WTC11 (cell line): Measurements from ENCODE around the gene LAMP1. TPM values are rescaled to one million over a fixed set of nuclear protein-coding genes. Genes with fewer than 3 reads are reported as not detected.

Source experiments
- ATAC-seq: fragments of 200-7000 bp; cut with Tn5 transposase; 2 replicates; pipeline ENCODE4 v1.10.0; 2021; ENCODE audit warnings: mild to moderate bottlenecking, moderate library complexity
- CTCF ChIA-PET: fragments of 300-600 bp; sonication (Branson Sonifier 250); formaldehyde crosslinking; loops from one replicate; lab custom pipeline; 2021; ENCODE audit warnings: antibody characterized with exemption; lab: Charles Lee
- POLR2A ChIA-PET: fragments of 350-600 bp; sonication (Branson Sonifier 250); formaldehyde crosslinking; loops from one replicate; lab custom pipeline; 2021; ENCODE audit warnings: antibody characterized with exemption; lab: Charles Lee
- DNase-seq: peaks from one replicate; pipeline ENCODE4 v3.0.0; 2021; ENCODE audit warnings: low spot score
- H3K27ac Mint-ChIP-seq: 2 replicates; pipeline ENCODE4 v1.8.0; 2021; ENCODE audit warnings: mixed read lengths
- H3K27me3 Mint-ChIP-seq: 2 replicates; pipeline ENCODE4 v1.8.0; 2021; ENCODE audit warnings: low read depth, mild to moderate bottlenecking, moderate library complexity, mixed read lengths
- H3K36me3 Mint-ChIP-seq: 2 replicates; pipeline ENCODE4 v1.8.0; 2021; ENCODE audit warnings: mixed read lengths
- H3K4me1 Mint-ChIP-seq: 2 replicates; pipeline ENCODE4 v1.8.0; 2022; ENCODE audit warnings: mixed read lengths
- H3K4me3 Mint-ChIP-seq: 2 replicates; pipeline ENCODE4 v1.8.0; 2021; ENCODE audit warnings: mild to moderate bottlenecking, moderate library complexity, mixed read lengths
- H3K9me3 Mint-ChIP-seq: 2 replicates; pipeline ENCODE4 v1.8.0; 2021; ENCODE audit warnings: mixed read lengths
- CBFB ChIP-seq: sonication (generic); formaldehyde crosslinking; IDR thresholded peaks from 2 replicates; pipeline ENCODE4 v1.8.1; 2022; ENCODE audit warnings: mild to moderate bottlenecking, low read depth, missing genetic modification reagents
- CDX4 ChIP-seq: fragments of 250-450 bp; sonication (Bioruptor Pico); IDR thresholded peaks from 2 replicates; pipeline ENCODE4 v1.9.0; 2021; ENCODE audit warnings: moderate library complexity, mild to moderate bottlenecking, inconsistent platforms, borderline replicate concordance
- CREB1 ChIP-seq: sonication (generic); formaldehyde crosslinking; IDR thresholded peaks from 2 replicates; pipeline ENCODE4 v1.8.0; 2023; ENCODE audit warnings: mild to moderate bottlenecking, missing genetic modification reagents
- CREM ChIP-seq: sonication (generic); formaldehyde crosslinking; IDR thresholded peaks from 2 replicates; pipeline ENCODE4 v1.8.1; 2022; ENCODE audit warnings: mild to moderate bottlenecking, missing genetic modification reagents, moderate library complexity
- ELF4 ChIP-seq: sonication (generic); formaldehyde crosslinking; IDR thresholded peaks from 2 replicates; pipeline ENCODE4 v1.8.1; 2022; ENCODE audit warnings: low read depth, mild to moderate bottlenecking, moderate library complexity, missing genetic modification reagents
- ETV6 ChIP-seq: sonication (generic); formaldehyde crosslinking; IDR thresholded peaks from 2 replicates; pipeline ENCODE4 v1.8.1; 2022; ENCODE audit warnings: mild to moderate bottlenecking, missing genetic modification reagents
- FOXJ3 ChIP-seq: sonication (generic); formaldehyde crosslinking; IDR thresholded peaks from 2 replicates; pipeline ENCODE4 v1.9.0; 2021; ENCODE audit warnings: missing genetic modification reagents, mild to moderate bottlenecking, borderline replicate concordance
- FOXP4 ChIP-seq: sonication (generic); formaldehyde crosslinking; IDR thresholded peaks from 2 replicates; pipeline ENCODE4 v1.8.0; 2022; ENCODE audit warnings: mild to moderate bottlenecking, missing genetic modification reagents
- GABPB1 ChIP-seq: sonication (generic); formaldehyde crosslinking; IDR thresholded peaks from 2 replicates; pipeline ENCODE4 v1.8.1; 2023; ENCODE audit warnings: mild to moderate bottlenecking, missing genetic modification reagents
- HMGA2 ChIP-seq: fragments of 250-450 bp; sonication (Bioruptor Pico); IDR thresholded peaks from 2 replicates; pipeline ENCODE4 v1.4.0; 2021; ENCODE audit warnings: mild to moderate bottlenecking, moderate library complexity
- IRF2 ChIP-seq: sonication (generic); formaldehyde crosslinking; IDR thresholded peaks from 2 replicates; pipeline ENCODE4 v1.8.0; 2022; ENCODE audit warnings: low read depth, missing genetic modification reagents, borderline replicate concordance
- MYBL2 ChIP-seq: sonication (generic); formaldehyde crosslinking; IDR thresholded peaks from 2 replicates; pipeline ENCODE4 v1.8.1; 2023; ENCODE audit warnings: mild to moderate bottlenecking, moderate library complexity, missing genetic modification reagents
- NFATC4 ChIP-seq: fragments of 250-450 bp; sonication (Bioruptor Pico); IDR thresholded peaks from 2 replicates; pipeline ENCODE4 v1.9.0; 2021; ENCODE audit warnings: mild to moderate bottlenecking
- NFE2L1 ChIP-seq: sonication (generic); formaldehyde crosslinking; IDR thresholded peaks from 2 replicates; pipeline ENCODE4 v1.8.1; 2023; ENCODE audit warnings: missing genetic modification reagents
- OVOL2 ChIP-seq: fragments of 250-450 bp; sonication (Bioruptor Pico); IDR thresholded peaks from 2 replicates; pipeline ENCODE4 v1.9.0; 2021; ENCODE audit warnings: mild to moderate bottlenecking, borderline replicate concordance
- SMAD3 ChIP-seq: sonication (generic); formaldehyde crosslinking; IDR thresholded peaks from 2 replicates; pipeline ENCODE4 v1.8.0; 2022; ENCODE audit warnings: missing genetic modification reagents, mild to moderate bottlenecking, borderline replicate concordance
- SP1 ChIP-seq: sonication (generic); formaldehyde crosslinking; conservative IDR thresholded peaks from 2 replicates; pipeline ENCODE4 v1.8.1; 2022; ENCODE audit warnings: missing genetic modification reagents
- TP53 ChIP-seq: sonication (generic); formaldehyde crosslinking; IDR thresholded peaks from 2 replicates; pipeline ENCODE4 v1.8.1; 2023; ENCODE audit warnings: mild to moderate bottlenecking, missing genetic modification reagents
- ZNF263 ChIP-seq: sonication (generic); formaldehyde crosslinking; IDR thresholded peaks from 2 replicates; pipeline ENCODE4 v1.8.1; 2022; ENCODE audit warnings: low read depth, mild to moderate bottlenecking, moderate library complexity, missing genetic modification reagents
- ZNF396 ChIP-seq: fragments of 250-450 bp; sonication (Bioruptor Pico); IDR thresholded peaks from 2 replicates; pipeline ENCODE4 v1.8.0; 2021; ENCODE audit warnings: mild to moderate bottlenecking, moderate library complexity, borderline replicate concordance
- ZNF512 ChIP-seq: sonication (generic); formaldehyde crosslinking; IDR thresholded peaks from 2 replicates; pipeline ENCODE4 v1.8.1; 2022; ENCODE audit warnings: missing genetic modification reagents, borderline replicate concordance
- ZSCAN18 ChIP-seq: fragments of 250-450 bp; sonication (Bioruptor Pico); IDR thresholded peaks from 2 replicates; pipeline ENCODE4 v2.1.2; 2022; ENCODE audit warnings: mild to moderate bottlenecking, moderate library complexity
- total RNA-seq: library from RNA; stranded (reverse); gene quantifications from 3 replicates; pipeline ENCODE4 v1.2.3, GENCODE V29; 2021
- TF ChIP-seq, protein P1 (sequence below): sonication (generic); formaldehyde crosslinking; IDR thresholded peaks from 2 replicates; pipeline ENCODE4 v1.8.1; 2023; ENCODE audit warnings: mild to moderate bottlenecking, missing genetic modification reagents

The LAMP1 gene
- total RNA-seq, 1 experiment from 2014 or later = 150 TPM

GRCh38 chr13:113297370-113298042, 467 bp downstream of the LAMP1 start:
- ChIA-PET CTCF (interaction anchor here (0.5 kb wide), 1 partner anchor 10 kb away, joined by 6 read pairs; no protein-coding TSS in a partner anchor), POLR2A (no interaction called here)
- TF ChIP-seq SP1 (no peak), FOXP4 (CRISPR knock-in tag) (no peak), FOXJ3 (no peak), HMGA2 (CRISPR knock-in tag) (no peak)
- no peaks in the 10 kb centered on the region; the same call in 1 of the 2 replicates for H3K36me3 Mint-ChIP-seq
- H3K27ac Mint-ChIP-seq = peak overlapping the region; percentile 91
- no peak; the same call in 1 of the 2 replicates for ATAC-seq
- H3K4me1 Mint-ChIP-seq = peaks cover 19% of the 10 kb centered on the region
- DNase-seq = no peak
- peak overlapping the region; percentile 94 for H3K4me3 Mint-ChIP-seq
- no peaks in the 10 kb centered on the region for H3K9me3 Mint-ChIP-seq
- H3K27me3 Mint-ChIP-seq = peaks cover 22% of the 10 kb centered on the region

- H3K9me3 Mint-ChIP-seq = no peaks in the 10 kb centered on the region
- TF ChIP-seq CBFB (CRISPR knock-in tag) = no peak
- TF ChIP-seq OVOL2 = no peak
- TF ChIP-seq MYBL2 (CRISPR knock-in tag) = no peak
- TF ChIP-seq GABPB1 = no peak
- TF ChIP-seq CREM (CRISPR knock-in tag) = no peak
- TF ChIP-seq CDX4 (CRISPR knock-in tag) = no peak
- TF ChIP-seq ZNF263 = no peak
- TF ChIP-seq NFE2L1 = no peak
- TF ChIP-seq, protein P1, sequence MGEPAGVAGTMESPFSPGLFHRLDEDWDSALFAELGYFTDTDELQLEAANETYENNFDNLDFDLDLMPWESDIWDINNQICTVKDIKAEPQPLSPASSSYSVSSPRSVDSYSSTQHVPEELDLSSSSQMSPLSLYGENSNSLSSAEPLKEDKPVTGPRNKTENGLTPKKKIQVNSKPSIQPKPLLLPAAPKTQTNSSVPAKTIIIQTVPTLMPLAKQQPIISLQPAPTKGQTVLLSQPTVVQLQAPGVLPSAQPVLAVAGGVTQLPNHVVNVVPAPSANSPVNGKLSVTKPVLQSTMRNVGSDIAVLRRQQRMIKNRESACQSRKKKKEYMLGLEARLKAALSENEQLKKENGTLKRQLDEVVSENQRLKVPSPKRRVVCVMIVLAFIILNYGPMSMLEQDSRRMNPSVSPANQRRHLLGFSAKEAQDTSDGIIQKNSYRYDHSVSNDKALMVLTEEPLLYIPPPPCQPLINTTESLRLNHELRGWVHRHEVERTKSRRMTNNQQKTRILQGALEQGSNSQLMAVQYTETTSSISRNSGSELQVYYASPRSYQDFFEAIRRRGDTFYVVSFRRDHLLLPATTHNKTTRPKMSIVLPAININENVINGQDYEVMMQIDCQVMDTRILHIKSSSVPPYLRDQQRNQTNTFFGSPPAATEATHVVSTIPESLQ (CRISPR knock-in tag) = no peak
- TF ChIP-seq, all 79 proteins: peak for 0
- Mint-ChIP-seq H3K27me3 (peaks cover 16% of the 10 kb centered on the region), H3K36me3 (no peaks in the 10 kb centered on the region; the same call in 1 of the 2 replicates), H3K4me3 (peak overlapping the region; percentile 94), H3K27ac (peak overlapping the region; percentile 91), H3K4me1 (peaks cover 17% of the 10 kb centered on the region)
- CTCF ChIA-PET = interaction anchor here (0.5 to 0.7 kb wide), 2 partner anchors 65 to 153 kb away, joined by 3 to 4 read pairs; partner anchors contain the start of gene GRTP1
- POLR2A ChIA-PET = no interaction called here
- ATAC-seq (no peak), DNase-seq (no peak)
Measured at GRCh38 chr13:113298043-113298945, 1.3 kb downstream of the LAMP1 start.

GRCh38 chr13:113299951-113300350, 2.9 kb downstream of the LAMP1 start:
- DNase-seq (no peak), ATAC-seq (no peak)
- CTCF ChIA-PET = no interaction called here
- Mint-ChIP-seq H3K27ac (no peak overlapping the region), H3K9me3 (no peaks in the 10 kb centered on the region), H3K27me3 (peaks cover 16% of the 10 kb centered on the region), H3K36me3 (no peaks in the 10 kb centered on the region; the same call in 1 of the 2 replicates), H3K4me1 (peaks cover 17% of the 10 kb centered on the region), H3K4me3 (no peak overlapping the region)
- POLR2A ChIA-PET = no interaction called here
- TF ChIP-seq TP53 (no peak), ELF4 (CRISPR knock-in tag) (no peak), IRF2 (CRISPR knock-in tag) (no peak), NFATC4 (CRISPR knock-in tag) (no peak), ZNF263 (no peak), SMAD3 (no peak), ZNF396 (no peak), CREB1 (CRISPR knock-in tag) (no peak), ZSCAN18 (no peak), HMGA2 (CRISPR knock-in tag) (no peak), ETV6 (CRISPR knock-in tag) (no peak), ZNF512 (no peak)
